ENCODE measurements around the gene PIAS1.
"Not testable (repeated sequence)": the region's sequence is repeated elsewhere in the genome, so short reads cannot be mapped to it uniquely, and the experiment has no call there.

Gene PIAS1

GRCh38 chr15:68038246-68038645 lies 15.9 kb upstream of the PIAS1 start:
- DNase-seq: no peak

DNA sequence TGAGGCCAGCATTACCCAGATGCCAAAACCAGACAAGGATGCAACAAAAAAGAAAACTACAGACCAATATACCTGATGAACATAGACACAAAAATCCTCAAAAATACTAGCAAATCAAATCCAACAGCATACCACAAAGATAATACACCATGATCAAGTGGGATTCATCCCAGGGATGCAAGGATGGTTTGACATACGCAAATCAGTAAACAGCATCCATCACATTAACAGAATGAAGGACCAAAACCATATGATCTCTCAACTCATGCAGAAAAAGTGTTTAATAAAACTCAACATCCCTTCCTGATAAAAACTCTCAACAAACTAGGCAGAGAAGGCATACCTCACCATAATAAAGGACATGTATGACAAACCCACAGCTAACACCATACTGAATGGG lies 14.0 kb upstream of the PIAS1 start:
- DNase-seq: no peak

GRCh38 chr15:68042156-68042854 lies 11.8 kb upstream of the PIAS1 start:
- no peak for DNase-seq

GRCh38 chr15:68042855-68043222 lies 11.3 kb upstream of the PIAS1 start:
- no peak for DNase-seq

GRCh38 chr15:68045289-68046265 lies 8.5 kb upstream of the PIAS1 start:
- DNase-seq: no peak

GRCh38 chr15:68047826-68048225 lies 6.3 kb upstream of the PIAS1 start:
- no peak for DNase-seq

DNA sequence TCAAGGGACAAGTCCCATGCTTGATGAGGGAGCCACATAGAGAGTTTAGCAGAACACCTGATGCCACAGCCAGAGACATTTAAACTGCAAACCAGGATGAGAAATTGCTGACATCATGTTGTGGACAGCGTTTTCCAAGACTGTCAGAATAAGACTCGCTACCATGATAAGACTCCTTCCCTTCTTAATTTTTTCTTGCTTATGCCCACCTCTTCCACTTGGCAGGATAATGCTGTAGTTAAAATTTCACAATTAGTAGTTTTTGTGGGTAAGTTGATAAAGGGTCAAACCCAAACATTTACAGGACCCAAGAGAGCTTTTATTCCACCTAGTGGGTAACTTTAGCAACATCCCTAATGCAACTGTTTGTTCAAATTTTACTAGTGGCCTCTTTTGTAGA lies 3.0 kb upstream of the PIAS1 start:
- DNase-seq: no peak

- no peak for DNase-seq
Measured at GRCh38 chr15:68051907-68052306, 2.2 kb upstream of the PIAS1 start.

GRCh38 chr15:68052431-68052830 lies 1.7 kb upstream of the PIAS1 start:
- no peak for DNase-seq

DNA sequence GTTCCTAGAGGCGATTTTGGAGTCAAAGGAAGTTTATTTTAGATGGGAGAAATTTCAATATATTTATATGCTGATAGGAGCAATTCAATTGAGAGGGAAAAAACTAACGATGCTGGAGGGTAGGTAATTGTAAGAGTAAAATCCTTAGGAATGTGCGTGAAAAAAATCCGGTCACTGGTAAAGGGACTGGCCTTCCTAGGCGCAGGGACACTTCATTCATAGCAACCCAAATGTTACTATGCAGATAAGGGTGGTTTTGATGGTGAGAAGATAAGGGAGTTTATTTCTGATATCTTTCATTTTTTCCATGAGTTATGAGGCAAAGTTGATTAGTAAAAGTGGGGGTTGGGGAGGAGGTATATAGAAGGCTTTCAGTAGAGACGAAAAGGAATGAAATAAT lies 1.1 kb upstream of the PIAS1 start:
- no peak for DNase-seq

- no peak for DNase-seq
Measured at GRCh38 chr15:68054628-68055223, 611 bp downstream of the PIAS1 start.

GRCh38 chr15:68055224-68055705 lies 1.1 kb downstream of the PIAS1 start:
- peak; percentile 49 for DNase-seq

- DNase-seq: no peak
Measured at GRCh38 chr15:68056097-68056865, 2.2 kb downstream of the PIAS1 start.

DNA sequence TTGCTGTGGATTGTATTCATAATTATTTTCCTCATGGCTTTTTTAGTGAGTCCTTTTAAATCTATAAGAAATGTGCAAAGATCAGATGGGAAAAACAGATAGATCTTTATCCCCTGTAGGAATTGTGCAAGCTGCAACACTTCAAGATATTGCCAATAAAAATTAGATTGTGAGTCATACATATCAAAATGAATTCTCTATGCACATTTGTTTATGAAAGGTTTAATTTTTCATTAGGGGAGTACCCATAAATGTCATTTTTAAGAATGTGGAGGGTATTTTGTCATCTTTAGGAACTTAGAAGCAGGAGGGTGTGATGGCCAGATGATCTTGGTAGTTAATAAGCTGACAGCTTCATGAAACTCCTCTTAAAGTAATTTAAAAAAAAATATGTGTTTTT lies 2.9 kb downstream of the PIAS1 start:
- DNase-seq: no peak

GRCh38 chr15:68057758-68058157 lies 3.6 kb downstream of the PIAS1 start:
- DNase-seq: no peak

GRCh38 chr15:68058970-68059369 lies 4.9 kb downstream of the PIAS1 start:
- not testable (repeated sequence) for DNase-seq

- DNase-seq: no peak
Measured at GRCh38 chr15:68059630-68060029, 5.5 kb downstream of the PIAS1 start.

DNA sequence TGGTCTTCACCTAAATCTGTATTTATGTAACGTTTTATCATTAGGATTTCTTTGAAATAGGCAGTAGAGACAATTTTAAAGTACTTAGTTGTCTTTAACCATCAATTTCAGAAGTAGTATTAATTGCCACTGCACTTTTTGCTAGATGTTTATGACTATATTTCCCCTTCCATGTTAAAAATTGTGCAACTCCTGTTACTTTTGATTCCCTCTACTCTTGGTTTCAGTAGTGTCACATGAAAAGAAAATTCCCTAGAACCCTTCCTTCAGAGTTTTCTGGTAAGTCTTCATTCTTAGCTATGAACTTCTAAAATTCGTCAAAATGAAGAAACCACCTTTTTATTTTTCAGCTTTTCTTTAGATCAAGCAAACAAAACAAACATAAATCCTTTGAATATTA lies 7.1 kb downstream of the PIAS1 start:
- DNase-seq: no peak

DNA sequence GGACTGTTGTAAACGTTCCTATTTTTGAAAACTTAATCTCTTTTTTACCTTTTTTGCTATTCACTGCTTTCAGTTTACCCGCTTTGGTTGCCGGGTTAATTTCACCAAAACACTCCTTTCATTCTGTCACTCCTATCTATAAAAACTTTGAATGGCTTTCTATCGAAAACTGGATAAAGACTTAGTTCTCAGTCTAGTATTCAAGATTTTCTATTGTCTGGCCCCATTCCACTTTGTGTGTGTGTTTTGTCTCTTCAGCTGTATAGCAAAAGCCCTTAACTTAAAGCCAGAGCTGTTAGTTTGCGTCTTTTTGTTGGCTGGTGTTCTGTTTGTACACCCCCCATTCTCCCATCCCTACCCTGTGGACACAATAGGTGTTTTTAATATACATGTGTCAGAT lies 7.5 kb downstream of the PIAS1 start:
- no peak for DNase-seq

- DNase-seq: no peak
Measured at GRCh38 chr15:68062214-68062613, 8.1 kb downstream of the PIAS1 start.

DNA sequence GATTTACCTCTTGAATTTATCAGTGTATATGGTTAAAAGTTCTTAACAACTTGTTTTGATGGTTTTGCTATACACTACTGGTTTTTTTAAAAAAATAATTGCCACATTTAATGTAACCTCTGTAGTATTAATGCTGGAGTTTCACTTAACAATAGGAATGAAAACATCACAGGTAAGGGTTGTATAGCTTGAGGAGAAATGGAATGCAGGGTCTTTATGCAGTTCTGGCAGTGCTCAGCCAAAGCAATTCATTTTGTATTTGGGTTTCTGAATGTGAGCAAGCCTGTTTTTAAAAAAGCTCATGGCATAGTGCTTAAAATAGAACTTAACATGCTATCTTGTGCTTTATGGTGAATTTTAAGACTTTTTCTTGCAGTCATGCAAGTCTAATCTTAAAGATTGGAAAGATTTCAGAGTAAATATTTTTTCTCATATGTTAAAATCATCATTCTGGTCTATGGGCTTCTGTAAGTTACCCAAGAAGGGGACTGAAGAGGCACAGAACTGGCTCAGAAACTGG lies 8.9 kb downstream of the PIAS1 start:
- DNase-seq: no peak

GRCh38 chr15:68063606-68064005 lies 9.5 kb downstream of the PIAS1 start:
- no peak for DNase-seq
